Measurements from ENCODE around the gene ARHGAP9.

ARHGAP9 gene

GRCh38 chr12:57465747-57466505, 13.7 kb downstream of the ARHGAP9 start:
- H3K4me3 ChIP-seq (ENCODE audit: control insufficient read depth, low read depth, low read length): no peak overlapping the region
- TF ChIP-seq CTCF (IDR thresholded peaks at IDR 0.05; ENCODE audit: control insufficient read depth, insufficient read depth, low read depth, low read length, missing control alignments): no peak
- no peak for DNase-seq (ENCODE audit: low read depth)

GRCh38 chr12:57465030-57465746, 14.5 kb downstream of the ARHGAP9 start:
- DNase-seq (ENCODE audit: low read depth): no peak
- no peak for TF ChIP-seq CTCF (IDR thresholded peaks at IDR 0.05; ENCODE audit: control insufficient read depth, insufficient read depth, low read depth, low read length, missing control alignments)
- H3K4me3 ChIP-seq (ENCODE audit: control insufficient read depth, low read depth, low read length): no peak overlapping the region

- TF ChIP-seq CTCF (IDR thresholded peaks at IDR 0.05; ENCODE audit: control insufficient read depth, insufficient read depth, low read depth, low read length, missing control alignments): no peak
- H3K4me3 ChIP-seq (ENCODE audit: control insufficient read depth, low read depth, low read length): no peak overlapping the region
- DNase-seq (ENCODE audit: low read depth): no peak
Measured at GRCh38 chr12:57464569-57464968, 15.1 kb downstream of the ARHGAP9 start.

DNA sequence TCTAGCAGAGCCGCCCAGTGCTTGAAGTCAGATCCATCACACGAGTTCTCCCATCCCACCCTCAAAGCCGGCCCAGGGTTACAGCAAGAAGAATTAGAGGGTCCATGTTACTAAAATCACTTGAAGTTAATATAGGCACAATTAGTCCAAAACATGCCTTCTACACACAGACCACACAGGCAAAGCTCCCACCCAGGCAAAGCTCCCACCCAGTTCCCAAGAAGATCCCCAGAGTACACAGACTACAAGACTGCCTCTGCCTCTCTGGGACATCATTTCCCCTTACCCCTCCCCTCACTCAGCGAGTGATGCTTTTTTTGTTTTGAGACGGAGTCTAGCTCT, 16.8 kb downstream of the ARHGAP9 start:
- no peak for TF ChIP-seq CTCF (IDR thresholded peaks at IDR 0.05; ENCODE audit: control insufficient read depth, insufficient read depth, low read depth, low read length, missing control alignments)
- H3K4me3 ChIP-seq (ENCODE audit: control insufficient read depth, low read depth, low read length): no peak overlapping the region

GRCh38 chr12:57462251-57462911, 17.3 kb downstream of the ARHGAP9 start:
- DNase-seq (ENCODE audit: low read depth): no peak
- peak; percentile 97 for TF ChIP-seq CTCF (IDR thresholded peaks at IDR 0.05; ENCODE audit: control insufficient read depth, insufficient read depth, low read depth, low read length, missing control alignments)
- H3K4me3 ChIP-seq (ENCODE audit: control insufficient read depth, low read depth, low read length): peak overlapping the region; percentile 79

More for the DNA sequence above, 16.8 kb downstream of the ARHGAP9 start:
- no peak for DNase-seq (ENCODE audit: low read depth)

DNA sequence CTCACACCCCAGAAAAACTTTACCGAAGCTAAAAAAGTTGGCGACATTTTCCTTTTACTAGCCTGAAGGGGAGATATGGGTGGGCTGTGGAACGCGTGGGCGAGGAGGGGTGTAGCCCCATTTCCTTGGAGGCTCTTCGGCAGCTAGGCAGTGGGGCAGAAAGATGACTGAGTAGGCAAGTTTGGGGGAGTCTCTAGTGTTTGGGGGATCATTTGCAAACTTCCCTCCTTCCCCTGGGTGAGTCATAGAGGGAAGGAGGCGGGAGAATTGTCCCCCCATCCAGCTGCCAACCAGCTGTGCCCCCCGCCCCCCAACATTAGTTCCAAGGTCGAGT, 17.8 kb downstream of the ARHGAP9 start:
- no peak for TF ChIP-seq CTCF (IDR thresholded peaks at IDR 0.05; ENCODE audit: control insufficient read depth, insufficient read depth, low read depth, low read length, missing control alignments)
- DNase-seq (ENCODE audit: low read depth): no peak

More for the DNA sequence above, 17.8 kb downstream of the ARHGAP9 start:
- H3K4me3 ChIP-seq (ENCODE audit: control insufficient read depth, low read depth, low read length): peak overlapping the region; percentile 79
